Left ventricle myocardium superior (tissue), 1 donor: ENCODE results near the gene FAM177B. TPM values are rescaled to one million over a fixed set of nuclear protein-coding genes. Genes with fewer than 3 reads are reported as not detected.

Experiments used
- total RNA-seq: library from RNA; stranded (reverse); fragmentation: NEBNext Ultra II Directional; extraction: Animal tissue kit (Norgen Biotek cat#: 25700); gene quantifications from one replicate; pipeline ENCODE4 v1.2.1, GENCODE V29; 2021
- donor health status: DM: no; HTN: yes; CAD: no; lungs with severe emphysema.

The FAM177B gene
- total RNA-seq, 1 donor from 2014 or later, result not detected

Other genes starting within 250 kb of the FAM177B start
- gene HHIPL2, start 189.1 kb upstream of the FAM177B start, total RNA-seq, result not detected
- gene TAF1A, start 147.3 kb upstream of the FAM177B start, total RNA-seq, result 2.6 TPM
- 65.5 TPM for gene MIA3, start 119.1 kb upstream of the FAM177B start, total RNA-seq
- gene AIDA, start 24.7 kb upstream of the FAM177B start, total RNA-seq, result 52.7 TPM
- 25.4 TPM for gene BROX, start 24.6 kb upstream of the FAM177B start, total RNA-seq
- gene DISP1, start 77.8 kb downstream of the FAM177B start, total RNA-seq, result 6.4 TPM